ENCODE results near the gene MERTK. TPM values are rescaled to one million over a fixed set of nuclear protein-coding genes. Genes with fewer than 3 reads are reported as not detected.

The MERTK gene
- total RNA-seq, 1 donor from 2014 or later: 20.7 TPM

DNA sequence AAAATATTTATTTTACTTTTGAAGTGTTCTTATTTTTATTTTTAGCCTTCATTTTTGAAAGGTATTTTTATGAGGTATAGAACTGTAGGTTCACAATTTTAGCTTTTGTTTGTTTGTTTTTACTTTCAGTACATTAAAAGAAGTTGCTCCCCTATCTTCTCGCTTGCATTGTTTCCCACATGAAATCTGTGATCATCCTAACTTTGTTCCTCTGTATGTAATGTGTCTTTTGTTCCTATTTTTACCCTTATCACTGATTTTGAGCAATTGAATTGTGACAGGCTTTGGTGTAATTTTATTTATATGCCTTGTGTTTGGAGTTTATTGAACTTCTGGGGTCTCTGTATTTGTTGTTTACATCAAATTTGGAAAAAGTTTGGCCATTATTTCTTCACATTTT is 78.8 kb downstream of the MERTK start:
- Histone ChIP-seq H3K27me3 (ENCODE audit: low read depth) (no peaks in the 10 kb centered on the region), H3K36me3 (peaks cover 12% of the 10 kb centered on the region), H3K4me3 (no peak overlapping the region), H3K4me1 (peaks cover 11% of the 10 kb centered on the region), H3K9me3 (no peaks in the 10 kb centered on the region), H3K27ac (no peak overlapping the region)
- intact Hi-C loops (cut with DNase I): no loop called here
- DNase-seq: no peak
- TF ChIP-seq, protein P1, sequence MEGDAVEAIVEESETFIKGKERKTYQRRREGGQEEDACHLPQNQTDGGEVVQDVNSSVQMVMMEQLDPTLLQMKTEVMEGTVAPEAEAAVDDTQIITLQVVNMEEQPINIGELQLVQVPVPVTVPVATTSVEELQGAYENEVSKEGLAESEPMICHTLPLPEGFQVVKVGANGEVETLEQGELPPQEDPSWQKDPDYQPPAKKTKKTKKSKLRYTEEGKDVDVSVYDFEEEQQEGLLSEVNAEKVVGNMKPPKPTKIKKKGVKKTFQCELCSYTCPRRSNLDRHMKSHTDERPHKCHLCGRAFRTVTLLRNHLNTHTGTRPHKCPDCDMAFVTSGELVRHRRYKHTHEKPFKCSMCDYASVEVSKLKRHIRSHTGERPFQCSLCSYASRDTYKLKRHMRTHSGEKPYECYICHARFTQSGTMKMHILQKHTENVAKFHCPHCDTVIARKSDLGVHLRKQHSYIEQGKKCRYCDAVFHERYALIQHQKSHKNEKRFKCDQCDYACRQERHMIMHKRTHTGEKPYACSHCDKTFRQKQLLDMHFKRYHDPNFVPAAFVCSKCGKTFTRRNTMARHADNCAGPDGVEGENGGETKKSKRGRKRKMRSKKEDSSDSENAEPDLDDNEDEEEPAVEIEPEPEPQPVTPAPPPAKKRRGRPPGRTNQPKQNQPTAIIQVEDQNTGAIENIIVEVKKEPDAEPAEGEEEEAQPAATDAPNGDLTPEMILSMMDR (IDR thresholded peaks at IDR 0.05): no peak
- ATAC-seq: no peak

GRCh38 chr2:111978452-111979170 is 80.2 kb downstream of the MERTK start:
- Histone ChIP-seq H3K4me1 (peaks cover under 1% of the 10 kb centered on the region), H3K9me3 (no peaks in the 10 kb centered on the region), H3K36me3 (peaks cover 23% of the 10 kb centered on the region), H3K4me3 (no peak overlapping the region), H3K27me3 (ENCODE audit: low read depth) (no peaks in the 10 kb centered on the region), H3K27ac (no peak overlapping the region)
- ATAC-seq (no peak), DNase-seq (no peak)
- TF ChIP-seq, protein P1 (IDR thresholded peaks at IDR 0.05): no peak
- intact Hi-C loops (cut with DNase I): no loop called here

- Histone ChIP-seq H3K36me3 (peaks cover 36% of the 10 kb centered on the region), H3K4me1 (no peaks in the 10 kb centered on the region), H3K9me3 (no peaks in the 10 kb centered on the region), H3K27me3 (ENCODE audit: low read depth) (no peaks in the 10 kb centered on the region), H3K27ac (no peak overlapping the region), H3K4me3 (no peak overlapping the region)
- no peak for DNase-seq
- TF ChIP-seq, protein P1 (IDR thresholded peaks at IDR 0.05): no peak
- intact Hi-C loops (cut with DNase I): no loop called here
- no peak for ATAC-seq
Observed at GRCh38 chr2:111981666-111982065, 83.3 kb downstream of the MERTK start.

- H3K4me3 ChIP-seq: no peak overlapping the region
- no peak for ATAC-seq
- no peaks in the 10 kb centered on the region for H3K9me3 ChIP-seq
- no peak overlapping the region for H3K27ac ChIP-seq
- H3K36me3 ChIP-seq: peaks cover 37% of the 10 kb centered on the region
- no peaks in the 10 kb centered on the region for H3K4me1 ChIP-seq
- DNase-seq: no peak
- H3K27me3 ChIP-seq (ENCODE audit: low read depth): no peaks in the 10 kb centered on the region
- TF ChIP-seq, protein P1 (IDR thresholded peaks at IDR 0.05): no peak
- intact Hi-C loops (cut with DNase I): no loop called here
Observed at GRCh38 chr2:111982822-111983221, 84.4 kb downstream of the MERTK start.

GRCh38 chr2:111983478-111984212 is 85.2 kb downstream of the MERTK start:
- DNase-seq (no peak), ATAC-seq (no peak)
- H3K4me1 ChIP-seq: no peaks in the 10 kb centered on the region
- H3K27me3 ChIP-seq (ENCODE audit: low read depth): no peaks in the 10 kb centered on the region
- intact Hi-C loops (cut with DNase I): no loop called here
- H3K36me3 ChIP-seq: peaks cover 36% of the 10 kb centered on the region
- TF ChIP-seq, protein P1 (IDR thresholded peaks at IDR 0.05): no peak
- no peak overlapping the region for H3K4me3 ChIP-seq
- no peaks in the 10 kb centered on the region for H3K9me3 ChIP-seq
- H3K27ac ChIP-seq: no peak overlapping the region
